UCSD-AML1 (cell line): ENCODE data around the gene MTR.

ENCODE experiments used
- DNase-seq: peaks from one replicate; lab custom pipeline; 2025; ENCODE audit not compliant: unreplicated experiment; lab: John Stamatoyannopoulos, UW

MTR gene

DNA sequence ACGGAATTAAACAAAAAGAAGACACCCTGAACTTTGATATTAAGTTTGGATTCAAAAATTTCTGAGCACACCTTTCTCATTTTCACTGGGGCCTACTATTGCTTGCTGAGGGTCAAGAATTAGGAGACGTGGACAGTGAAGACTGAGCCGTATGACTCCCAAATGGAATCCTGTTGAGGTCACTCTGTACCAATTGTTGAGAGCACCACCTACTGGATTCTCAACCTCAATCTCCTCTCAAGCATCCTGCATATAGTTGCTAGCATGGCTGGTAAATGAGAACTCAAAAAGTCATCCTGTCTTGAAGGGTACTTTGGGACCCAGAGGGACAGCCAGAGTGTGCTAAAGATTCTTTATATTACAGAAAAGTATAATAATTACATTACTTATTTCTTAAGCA, 20.2 kb upstream of the MTR start:
- DNase-seq: no peak

GRCh38 chr1:236779312-236779711, 15.8 kb upstream of the MTR start:
- no peak for DNase-seq

DNA sequence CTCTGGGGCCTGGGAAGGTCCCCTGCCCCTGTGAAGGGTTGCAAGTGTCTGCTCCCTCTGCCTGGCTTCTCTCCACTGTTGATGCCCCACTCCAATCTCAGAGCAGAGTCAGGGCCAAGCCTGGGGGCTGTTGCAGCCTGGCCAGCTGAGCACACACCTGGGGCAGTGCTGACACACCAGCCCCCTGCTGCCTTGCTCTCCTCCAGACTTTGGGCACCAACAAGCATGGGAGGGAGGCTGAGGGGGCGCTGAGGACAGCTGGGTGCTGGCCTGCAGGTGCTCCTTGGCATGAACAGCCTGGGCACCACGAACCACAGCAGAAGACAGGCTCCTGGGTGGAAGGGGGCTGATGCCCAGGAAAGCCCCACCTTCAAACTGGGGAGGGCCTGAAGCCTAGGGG, 9.6 kb upstream of the MTR start:
- DNase-seq: no peak

DNA sequence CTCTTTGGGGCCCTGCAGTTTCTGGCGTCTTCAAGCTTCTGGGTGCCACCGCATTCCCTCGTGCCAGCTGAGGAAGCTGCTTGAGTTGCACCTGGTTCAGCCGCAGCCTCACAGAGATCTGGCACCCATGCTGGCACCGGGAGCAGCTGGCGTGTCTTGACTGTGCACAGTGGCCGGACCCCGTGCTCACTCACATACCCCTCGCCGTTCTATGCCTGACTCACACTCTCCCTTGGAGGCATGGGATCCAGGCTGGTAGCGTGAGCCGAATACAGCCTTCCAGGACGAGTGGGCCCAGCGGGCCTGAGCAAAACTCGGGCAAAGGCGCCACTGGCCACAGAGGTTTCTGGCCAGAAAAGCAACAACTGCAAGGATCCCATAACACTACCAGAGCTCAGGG, 8.6 kb upstream of the MTR start:
- DNase-seq: no peak

DNA sequence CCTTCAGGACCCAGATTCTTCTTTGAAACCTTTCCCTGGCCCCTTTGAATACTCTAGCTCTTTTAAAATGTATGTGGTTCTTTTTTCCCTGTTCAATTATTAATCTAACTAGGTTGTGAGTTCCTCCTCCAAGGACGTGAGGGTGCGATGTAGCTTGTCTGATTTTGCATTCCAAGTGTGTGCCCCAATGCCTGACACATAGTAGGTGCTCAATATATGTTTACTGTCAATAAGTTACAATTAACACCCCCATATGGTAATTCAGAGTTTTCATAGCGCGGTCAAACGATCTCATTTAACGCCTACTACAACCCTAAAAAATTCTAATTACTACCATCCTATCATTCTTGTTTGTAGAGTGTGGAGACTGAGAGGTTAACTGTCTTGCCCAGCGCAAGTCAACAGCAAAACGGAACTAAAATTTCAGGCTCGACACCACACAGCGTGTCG, 482 bp upstream of the MTR start:
- no peak for DNase-seq

- no peak for DNase-seq
These were observed 920 bp downstream of the MTR start for GRCh38 chr1:236795757-236796667.

DNA sequence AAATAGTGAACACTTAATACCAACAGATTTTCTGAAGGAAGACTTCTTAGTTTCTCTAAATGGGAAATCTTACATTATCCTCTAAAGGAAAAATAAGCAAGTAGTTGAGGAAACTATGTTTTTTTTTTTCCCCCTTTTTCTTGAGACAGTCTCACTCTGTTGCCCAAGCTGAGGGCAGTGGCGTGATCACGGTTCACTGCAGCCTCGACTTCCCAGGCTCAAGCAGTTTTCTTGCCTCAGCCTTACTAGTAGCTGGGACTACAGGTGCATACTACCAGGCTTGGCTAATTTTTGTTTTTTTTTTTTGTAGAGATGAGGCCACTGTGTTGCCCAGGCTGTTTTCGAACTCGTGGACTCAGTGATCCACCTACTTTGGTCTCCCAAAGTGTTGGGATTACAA, 3.9 kb downstream of the MTR start:
- no peak for DNase-seq

DNA sequence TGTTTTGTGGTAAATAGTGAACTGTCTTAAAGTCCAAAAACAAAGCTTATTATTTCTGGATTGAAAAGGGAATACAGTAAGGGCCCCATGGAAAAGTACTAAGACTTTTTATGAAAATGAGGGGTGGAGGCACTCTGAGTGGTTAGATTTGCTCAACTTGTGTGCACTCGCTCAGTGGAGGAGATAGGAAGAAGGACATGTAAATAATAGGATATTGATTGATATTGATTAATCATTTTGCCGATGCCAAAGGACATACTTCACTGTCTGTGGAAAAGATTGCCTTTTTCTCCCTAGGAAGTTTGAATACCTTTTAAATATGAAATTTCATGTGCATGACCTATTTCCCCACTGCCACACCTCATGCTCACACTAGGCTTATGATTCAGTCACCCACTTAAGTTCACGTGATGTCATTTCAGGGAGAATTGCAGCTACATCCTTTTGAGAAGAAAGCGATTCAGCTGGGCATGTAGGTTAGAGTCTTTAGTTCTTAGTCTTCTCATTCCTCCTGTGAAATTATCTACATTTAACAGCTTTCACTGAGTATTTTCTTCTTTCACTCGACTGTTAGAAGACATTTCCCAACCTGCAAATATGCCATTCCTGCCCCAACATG, 5.0 kb downstream of the MTR start:
- no peak for DNase-seq

DNA sequence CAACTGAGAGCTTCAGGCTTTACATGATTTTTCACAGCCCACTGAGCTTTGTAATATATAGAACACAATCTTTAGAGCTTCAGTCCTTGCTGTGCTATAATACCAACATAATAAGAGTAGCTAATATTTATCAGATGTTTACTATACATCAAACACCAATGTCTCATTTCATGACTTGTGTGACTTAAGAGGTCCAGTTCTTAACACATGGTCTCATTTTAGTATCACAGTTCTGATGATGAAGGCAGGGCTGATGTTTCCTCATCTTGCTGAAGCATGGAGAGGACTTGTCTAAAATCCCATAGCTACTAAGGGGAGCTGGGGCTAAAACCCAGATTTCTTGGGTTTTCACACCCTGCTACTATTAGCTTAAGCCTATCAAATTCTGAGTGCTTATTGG, 5.5 kb downstream of the MTR start:
- DNase-seq: no peak

DNA sequence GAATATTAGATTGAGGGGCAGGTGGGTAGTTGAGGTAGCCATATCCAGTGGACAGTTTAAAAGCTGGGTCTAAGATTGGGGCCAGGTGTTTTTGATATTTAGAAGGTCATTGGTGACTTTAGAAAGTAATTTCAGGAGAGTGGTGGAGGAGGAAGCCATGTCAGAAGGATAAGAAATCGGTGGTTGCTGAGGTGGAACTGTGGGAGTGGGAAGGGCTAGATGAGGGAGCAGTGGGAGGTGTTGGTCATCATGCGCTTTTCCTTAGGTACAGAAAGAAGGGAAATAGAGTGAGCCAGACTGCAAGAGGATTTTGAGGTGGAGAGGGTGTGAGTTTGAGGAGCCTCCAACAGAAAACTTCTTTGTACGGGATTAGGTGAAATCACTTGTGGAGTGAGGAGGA, 7.2 kb downstream of the MTR start:
- no peak for DNase-seq

GRCh38 chr1:236806634-236807033, 11.5 kb downstream of the MTR start:
- DNase-seq: no peak

GRCh38 chr1:236808005-236808404, 12.9 kb downstream of the MTR start:
- DNase-seq: no peak

DNA sequence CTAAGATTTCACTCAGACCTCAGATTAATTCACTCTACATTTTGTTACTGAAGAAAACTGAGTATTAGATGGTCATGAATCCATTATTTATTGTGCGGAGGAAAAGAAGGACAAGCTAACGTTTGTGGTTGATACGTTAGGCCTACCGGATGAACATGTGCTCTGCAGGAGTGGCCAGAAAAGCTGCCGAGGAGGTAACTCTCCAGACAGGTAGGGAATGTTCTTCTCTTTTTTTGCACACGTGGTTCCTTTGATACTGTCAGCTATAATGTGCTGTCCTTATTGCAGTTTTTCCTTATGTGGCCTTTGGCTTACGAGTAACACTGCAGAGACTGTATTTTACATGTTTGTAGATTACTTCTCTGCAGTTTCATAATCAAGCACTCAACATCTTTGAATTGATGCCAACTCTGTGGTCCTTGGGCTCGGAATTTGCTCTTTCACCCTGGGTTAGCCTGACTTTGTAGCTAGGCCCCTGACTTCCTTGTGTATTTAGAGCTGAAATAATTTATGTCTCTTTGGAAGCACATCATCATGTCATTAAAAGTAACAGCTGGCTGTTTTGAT, 13.6 kb downstream of the MTR start:
- no peak for DNase-seq

DNA sequence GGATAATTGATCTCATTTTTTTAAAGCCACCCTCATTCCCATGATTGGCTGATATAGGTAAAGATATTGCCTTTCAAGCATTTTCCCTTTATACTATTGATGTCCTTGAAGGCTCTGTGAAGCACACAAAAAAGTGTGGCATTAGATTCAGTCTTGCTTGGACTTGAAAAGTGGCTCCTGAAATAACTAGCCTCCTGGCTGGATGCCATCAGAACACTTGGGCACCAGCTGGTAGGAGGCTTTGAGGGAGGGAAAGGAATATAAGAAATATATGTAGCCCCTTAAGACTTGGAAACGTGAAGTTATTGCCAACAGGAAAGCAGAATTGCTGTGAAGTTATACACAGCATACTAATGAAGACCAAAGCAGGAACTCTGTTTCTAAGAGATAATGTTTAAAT, 14.1 kb downstream of the MTR start:
- DNase-seq: no peak

DNA sequence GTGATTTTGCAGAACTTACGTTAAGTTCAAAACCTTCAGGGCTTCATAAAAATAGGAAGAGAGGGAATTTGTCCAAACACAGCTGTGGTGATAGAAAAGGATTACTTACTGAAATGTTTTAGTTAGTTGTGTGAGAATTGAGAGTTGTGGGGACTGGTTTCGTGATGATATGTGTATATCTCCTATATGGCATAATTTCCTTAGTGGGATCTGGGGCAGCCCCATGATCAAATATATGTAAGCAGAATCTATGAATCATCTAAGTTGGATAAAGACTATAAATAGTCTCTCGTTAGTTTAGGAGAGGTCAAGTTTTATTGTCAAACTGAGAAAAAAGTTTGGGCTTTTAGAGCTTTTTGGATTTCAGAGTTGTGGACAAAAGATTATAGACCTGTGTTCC, 14.9 kb downstream of the MTR start:
- DNase-seq: no peak

DNA sequence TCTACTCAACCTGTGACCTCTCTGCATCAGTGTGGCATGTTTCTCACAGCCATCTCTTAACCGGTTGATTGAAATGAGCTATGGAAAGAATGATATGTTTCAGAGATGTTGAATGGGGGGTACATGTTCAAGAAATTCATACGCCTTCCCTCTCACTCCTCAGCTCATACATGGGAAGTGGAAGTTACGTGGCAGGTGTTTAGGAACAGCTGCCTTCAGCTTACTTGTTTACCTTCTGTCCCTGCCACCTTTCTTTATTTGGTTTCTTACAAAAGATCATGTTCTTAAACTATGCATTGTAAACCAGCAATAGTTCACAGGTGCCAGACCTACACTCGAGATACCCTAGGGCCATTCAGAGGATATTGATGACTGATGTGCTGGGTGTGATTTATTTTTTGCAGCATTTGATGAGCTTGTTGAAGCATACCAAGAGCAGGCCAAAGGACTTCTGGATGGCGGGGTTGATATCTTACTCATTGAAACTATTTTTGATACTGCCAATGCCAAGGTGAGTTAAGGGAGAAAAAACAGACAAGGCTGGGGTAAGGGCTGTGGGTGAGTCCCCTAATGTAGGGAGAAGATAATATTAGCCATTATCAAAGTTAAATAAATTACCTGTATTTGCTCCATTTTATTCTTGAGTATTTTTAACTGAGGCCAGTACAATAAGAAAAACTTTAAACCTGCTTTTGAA, 17.4 kb downstream of the MTR start:
- DNase-seq: no peak

- no peak for DNase-seq
These were observed 20.8 kb downstream of the MTR start for GRCh38 chr1:236815941-236816340.

DNA sequence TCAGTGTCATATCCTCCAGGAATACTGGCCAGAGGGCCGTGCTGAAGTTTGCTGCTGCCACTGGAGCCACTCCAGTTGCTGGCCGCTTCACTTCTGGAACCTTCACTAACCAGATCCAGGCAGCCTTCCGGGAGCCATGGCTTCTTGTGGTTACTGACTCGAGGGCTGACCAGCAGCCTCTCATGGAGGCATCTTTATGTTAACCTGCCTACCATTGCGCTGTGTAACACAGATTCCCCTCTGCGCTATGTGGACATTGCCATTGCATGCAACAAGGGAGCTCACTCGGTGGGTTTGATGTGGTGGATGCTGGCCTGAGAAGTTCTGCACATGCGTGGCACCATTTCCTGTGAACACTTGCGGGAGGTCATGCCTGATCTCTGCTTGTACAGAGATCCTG, 24.8 kb downstream of the MTR start:
- DNase-seq: no peak

DNA sequence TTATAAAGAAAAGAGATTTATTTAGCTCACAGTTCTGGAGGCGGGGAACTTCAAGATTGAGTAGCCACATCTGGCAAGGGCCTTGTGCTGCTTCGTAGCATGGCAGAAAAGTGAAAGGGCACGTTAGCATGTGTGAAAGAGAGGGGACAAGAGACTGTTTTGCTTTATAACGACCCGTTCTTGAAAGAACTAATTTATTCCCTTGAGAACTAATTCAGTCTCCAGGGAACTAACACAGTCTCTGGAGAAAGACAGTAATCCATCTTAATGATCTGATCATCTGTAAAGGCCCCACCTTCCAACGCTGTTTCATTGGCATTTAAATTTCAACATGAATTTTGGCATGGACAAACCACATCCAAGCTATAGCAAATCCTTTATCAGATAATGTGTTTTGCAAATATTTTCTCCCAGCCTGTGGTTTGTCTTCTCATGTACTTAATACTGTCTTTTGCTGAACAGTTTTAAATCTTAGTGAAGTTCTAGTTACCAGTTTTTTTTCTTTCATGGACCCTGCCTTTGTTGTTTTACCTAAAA, 26.1 kb downstream of the MTR start:
- no peak for DNase-seq

DNA sequence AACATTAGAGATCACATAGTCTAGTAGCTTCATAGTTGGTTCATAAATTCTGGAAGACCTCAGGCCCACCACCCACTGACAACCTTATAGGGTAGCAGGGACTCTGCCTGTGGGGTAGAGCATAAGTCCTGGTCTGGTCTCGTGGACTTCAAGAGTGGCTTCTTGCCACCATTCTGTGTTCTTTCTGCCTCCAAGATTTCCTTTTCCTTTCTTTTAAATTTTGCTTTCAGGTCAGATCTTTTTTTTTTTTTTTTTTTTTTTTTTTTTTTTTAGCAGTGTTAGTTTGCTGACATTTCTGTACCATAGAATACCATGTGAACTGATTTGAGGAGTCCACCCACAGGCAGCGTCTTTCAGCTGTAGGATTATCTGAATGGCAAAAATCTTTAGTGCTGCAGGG, 28.5 kb downstream of the MTR start:
- DNase-seq: no peak

DNA sequence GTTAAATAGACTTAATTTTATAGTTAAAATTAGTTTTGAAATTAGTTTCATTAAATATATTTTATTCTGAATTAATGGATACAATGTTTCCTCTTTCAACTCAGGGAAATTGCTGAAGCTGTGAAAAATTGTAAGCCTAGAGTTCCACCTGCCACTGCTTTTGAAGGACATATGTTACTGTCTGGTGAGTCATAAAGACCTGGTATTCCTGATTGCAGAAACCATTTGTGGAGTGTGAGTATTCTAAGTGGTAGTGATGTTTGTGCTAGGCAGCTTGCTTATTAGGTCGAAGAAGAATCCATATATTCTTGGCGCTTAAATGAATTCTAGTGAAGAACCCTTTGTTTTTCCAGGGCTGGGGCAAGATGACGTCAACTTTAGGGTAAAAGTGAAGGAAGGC, 34.0 kb downstream of the MTR start:
- DNase-seq: no peak
